ENCODE data around the gene GPALPP1.

- no peak for TF ChIP-seq RFX5 (IDR thresholded peaks at IDR 0.05; ENCODE audit: low read depth, low read length)
- no peak for TF ChIP-seq CTCF (conservative IDR thresholded peaks at IDR 0.05; ENCODE audit: low read depth, low read length)
- TF ChIP-seq POLR2A (IDR thresholded peaks at IDR 0.05; ENCODE audit: low read depth, low read length) = no peak
- TF ChIP-seq SMC3 (IDR thresholded peaks at IDR 0.05; ENCODE audit: low read depth, low read length) = no peak
- no peak for TF ChIP-seq CEBPB (IDR thresholded peaks at IDR 0.05; ENCODE audit: low read depth, low read length)
- TF ChIP-seq BHLHE40 (IDR thresholded peaks at IDR 0.05; ENCODE audit: low read depth, low read length) = no peak
Observed at GRCh38 chr13:45055902-45056648, 66.7 kb downstream of the GPALPP1 start.

Measured in IMR-90 (cell line).